ENCODE results near the gene GPC6.

GPC6 gene

DNA sequence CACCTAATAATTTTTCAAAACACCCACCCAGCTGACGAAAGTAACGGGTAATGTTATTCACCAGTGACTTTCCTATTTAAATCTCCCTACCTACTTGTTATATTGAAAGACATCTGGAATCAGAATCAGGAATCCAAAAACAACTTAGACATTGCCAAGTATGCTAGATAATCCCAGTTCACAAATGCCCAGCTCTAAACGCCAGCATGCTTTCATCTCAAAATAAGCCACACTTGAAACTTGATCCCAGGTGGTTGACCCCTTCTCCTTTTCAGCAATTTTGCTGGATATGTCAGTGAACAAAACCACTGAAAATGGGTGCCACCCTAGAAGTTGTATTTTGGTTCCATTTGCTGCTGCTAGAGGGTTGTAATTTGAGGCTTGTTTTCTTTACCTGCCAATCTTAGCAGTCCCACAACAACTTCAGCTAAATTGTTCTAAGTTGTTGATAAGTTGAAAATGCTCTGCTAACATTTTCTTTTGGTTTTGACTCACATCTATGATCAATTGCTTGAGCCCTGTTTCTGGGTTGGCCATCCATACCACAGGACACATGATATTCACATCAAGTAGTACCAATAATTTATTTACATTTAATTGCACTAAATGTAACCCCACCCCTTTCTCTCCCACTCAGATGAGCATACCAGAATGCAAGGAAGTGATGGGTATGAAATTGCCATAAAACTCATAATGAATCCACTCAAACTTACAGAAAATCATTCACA is 1186.4 kb downstream of the GPC6 start:
- Histone ChIP-seq H3K9ac (ENCODE audit: low read depth, low read length, poor library complexity, severe bottlenecking) (no peak overlapping the region), H3K79me2 (ENCODE audit: insufficient read depth, low read length) (no peaks in the 10 kb centered on the region), H3K4me2 (ENCODE audit: low read depth, low read length, poor library complexity, severe bottlenecking) (no peak overlapping the region), H3F3A (ENCODE audit: low read depth) (no peaks in the 10 kb centered on the region), H2AFZ (ENCODE audit: low read length) (no peak overlapping the region), H3K9me2 (replicated peaks; ENCODE audit: low read depth, low read length) (no peaks in the 10 kb centered on the region), H3K36me3 (ENCODE audit: insufficient read depth, low read length) (no peaks in the 10 kb centered on the region), H3K27me3 (ENCODE audit: insufficient read depth, low read length, poor library complexity, severe bottlenecking) (no peaks in the 10 kb centered on the region), H3K9me3 (ENCODE audit: insufficient read depth, low read depth, low read length) (no peaks in the 10 kb centered on the region), H3K4me3 (ENCODE audit: low read length, poor library complexity, severe bottlenecking) (no peak overlapping the region), H3K4me1 (ENCODE audit: insufficient read depth, low read length, poor library complexity, severe bottlenecking) (no peaks in the 10 kb centered on the region), H4K20me1 (ENCODE audit: insufficient read depth, low read length, poor library complexity, severe bottlenecking) (no peaks in the 10 kb centered on the region)
- no peak for TF ChIP-seq EZH2phosphoT487 (IDR thresholded peaks at IDR 0.05; ENCODE audit: borderline replicate concordance)
- TF ChIP-seq, protein P1, sequence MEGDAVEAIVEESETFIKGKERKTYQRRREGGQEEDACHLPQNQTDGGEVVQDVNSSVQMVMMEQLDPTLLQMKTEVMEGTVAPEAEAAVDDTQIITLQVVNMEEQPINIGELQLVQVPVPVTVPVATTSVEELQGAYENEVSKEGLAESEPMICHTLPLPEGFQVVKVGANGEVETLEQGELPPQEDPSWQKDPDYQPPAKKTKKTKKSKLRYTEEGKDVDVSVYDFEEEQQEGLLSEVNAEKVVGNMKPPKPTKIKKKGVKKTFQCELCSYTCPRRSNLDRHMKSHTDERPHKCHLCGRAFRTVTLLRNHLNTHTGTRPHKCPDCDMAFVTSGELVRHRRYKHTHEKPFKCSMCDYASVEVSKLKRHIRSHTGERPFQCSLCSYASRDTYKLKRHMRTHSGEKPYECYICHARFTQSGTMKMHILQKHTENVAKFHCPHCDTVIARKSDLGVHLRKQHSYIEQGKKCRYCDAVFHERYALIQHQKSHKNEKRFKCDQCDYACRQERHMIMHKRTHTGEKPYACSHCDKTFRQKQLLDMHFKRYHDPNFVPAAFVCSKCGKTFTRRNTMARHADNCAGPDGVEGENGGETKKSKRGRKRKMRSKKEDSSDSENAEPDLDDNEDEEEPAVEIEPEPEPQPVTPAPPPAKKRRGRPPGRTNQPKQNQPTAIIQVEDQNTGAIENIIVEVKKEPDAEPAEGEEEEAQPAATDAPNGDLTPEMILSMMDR (conservative IDR thresholded peaks at IDR 0.05; ENCODE audit: low read length) = no peak

DNA sequence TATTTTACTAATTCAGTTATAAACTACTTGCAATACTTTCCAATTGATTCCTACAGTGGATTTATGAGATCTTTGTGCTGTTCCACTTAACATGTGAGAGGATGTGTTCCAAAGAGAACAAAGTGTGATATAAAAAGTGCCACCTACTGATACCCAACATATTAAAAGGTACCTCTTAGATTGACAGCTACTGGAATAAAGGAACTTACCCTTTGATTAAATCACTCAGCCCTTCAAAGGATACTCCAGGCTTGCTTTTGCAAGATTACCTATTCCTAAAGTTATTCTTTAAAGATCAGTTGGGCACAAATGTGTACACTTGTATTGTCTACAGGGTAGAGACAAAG is 1187.0 kb downstream of the GPC6 start:
- H2AFZ ChIP-seq (ENCODE audit: low read length) = no peak overlapping the region
- H4K20me1 ChIP-seq (ENCODE audit: insufficient read depth, low read length, poor library complexity, severe bottlenecking) = no peaks in the 10 kb centered on the region
- TF ChIP-seq, protein P1 (conservative IDR thresholded peaks at IDR 0.05; ENCODE audit: low read length) = no peak
- no peak for TF ChIP-seq EZH2phosphoT487 (IDR thresholded peaks at IDR 0.05; ENCODE audit: borderline replicate concordance)
- no peaks in the 10 kb centered on the region for H3K9me2 ChIP-seq (replicated peaks; ENCODE audit: low read depth, low read length)
- H3K79me2 ChIP-seq (ENCODE audit: insufficient read depth, low read length) = no peaks in the 10 kb centered on the region
- no peak overlapping the region for H3K4me2 ChIP-seq (ENCODE audit: low read depth, low read length, poor library complexity, severe bottlenecking)
- H3K9ac ChIP-seq (ENCODE audit: low read depth, low read length, poor library complexity, severe bottlenecking) = no peak overlapping the region
- H3F3A ChIP-seq (ENCODE audit: low read depth) = no peaks in the 10 kb centered on the region
- H3K4me1 ChIP-seq (ENCODE audit: insufficient read depth, low read length, poor library complexity, severe bottlenecking) = no peaks in the 10 kb centered on the region
- H3K4me3 ChIP-seq (ENCODE audit: low read length, poor library complexity, severe bottlenecking) = no peak overlapping the region
- H3K36me3 ChIP-seq (ENCODE audit: insufficient read depth, low read length) = no peaks in the 10 kb centered on the region
- no peaks in the 10 kb centered on the region for H3K9me3 ChIP-seq (ENCODE audit: insufficient read depth, low read depth, low read length)
- no peaks in the 10 kb centered on the region for H3K27me3 ChIP-seq (ENCODE audit: insufficient read depth, low read length, poor library complexity, severe bottlenecking)

DNA sequence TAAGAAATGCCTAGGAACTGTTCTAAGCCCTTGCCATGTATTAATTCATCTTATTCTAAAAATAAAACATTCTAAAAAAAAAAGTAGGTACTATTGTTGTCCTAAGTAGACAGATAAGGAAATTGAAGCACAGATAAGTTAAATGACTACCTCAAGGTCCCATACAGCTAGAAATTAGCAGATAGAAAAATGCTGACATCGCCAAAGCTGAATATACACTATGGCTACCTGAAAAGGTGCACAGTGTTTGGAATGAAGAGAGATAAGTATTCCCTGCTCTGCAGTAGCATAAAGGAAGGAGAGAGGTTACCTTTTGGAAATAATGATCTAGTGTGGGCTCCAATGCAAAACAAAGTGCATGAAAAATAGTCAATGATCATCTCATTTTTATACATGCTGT is 1187.5 kb downstream of the GPC6 start:
- Histone ChIP-seq H2AFZ (ENCODE audit: low read length) (no peak overlapping the region), H3F3A (ENCODE audit: low read depth) (no peaks in the 10 kb centered on the region), H3K9me3 (ENCODE audit: insufficient read depth, low read depth, low read length) (no peaks in the 10 kb centered on the region), H3K4me1 (ENCODE audit: insufficient read depth, low read length, poor library complexity, severe bottlenecking) (peaks cover 4% of the 10 kb centered on the region), H3K79me2 (ENCODE audit: insufficient read depth, low read length) (no peaks in the 10 kb centered on the region), H3K27me3 (ENCODE audit: insufficient read depth, low read length, poor library complexity, severe bottlenecking) (no peaks in the 10 kb centered on the region), H3K9ac (ENCODE audit: low read depth, low read length, poor library complexity, severe bottlenecking) (no peak overlapping the region), H3K36me3 (ENCODE audit: insufficient read depth, low read length) (no peaks in the 10 kb centered on the region), H4K20me1 (ENCODE audit: insufficient read depth, low read length, poor library complexity, severe bottlenecking) (no peaks in the 10 kb centered on the region), H3K4me3 (ENCODE audit: low read length, poor library complexity, severe bottlenecking) (no peak overlapping the region), H3K9me2 (replicated peaks; ENCODE audit: low read depth, low read length) (no peaks in the 10 kb centered on the region), H3K4me2 (ENCODE audit: low read depth, low read length, poor library complexity, severe bottlenecking) (no peak overlapping the region)
- TF ChIP-seq, protein P1 (conservative IDR thresholded peaks at IDR 0.05; ENCODE audit: low read length) = no peak
- TF ChIP-seq EZH2phosphoT487 (IDR thresholded peaks at IDR 0.05; ENCODE audit: borderline replicate concordance) = no peak
